OCI-LY3 (cell line): ENCODE results near the gene EIF2S1.

Experiments used
- H2AFZ ChIP-seq: fragments of 200-600, 300-600 bp; shearing (Covaris generic); 2 replicates; pipeline ENCODE4 v1.6.0; 2014; ENCODE audit warnings: antibody characterized with exemption, low read depth, low read length
- H3K27ac ChIP-seq: fragments of 200-600, 300-600 bp; sonication (generic); 2 replicates; pipeline ENCODE4 v1.5.1; 2014; ENCODE audit warnings: mild to moderate bottlenecking, low read length, moderate library complexity, mixed read lengths
- H3K27me3 ChIP-seq: fragments of 200-600, 300-600 bp; sonication (generic); 2 replicates; pipeline ENCODE4 v1.6.1; 2014; ENCODE audit warnings: low read depth, low read length, mixed read lengths
- H3K36me3 ChIP-seq: fragments of 200-600, 300-600 bp; sonication (generic); replicated peaks from 2 replicates; pipeline ENCODE3; 2014; ENCODE audit warnings: low read depth, low read length, mixed read lengths
- H3K4me1 ChIP-seq: fragments of 300-600, 200-600 bp; sonication (generic); 2 replicates; pipeline ENCODE4 v1.6.1; 2014; ENCODE audit warnings: low read length, mixed read lengths
- H3K4me2 ChIP-seq: fragments of 200-600, 300-600 bp; sonication (generic); 2 replicates; pipeline ENCODE4 v1.6.1; 2014; ENCODE audit warnings: low read length, mixed read lengths
- H3K4me3 ChIP-seq: fragments of 300-600, 200-600 bp; sonication (generic); 2 replicates; pipeline ENCODE4 v1.5.1; 2014; ENCODE audit warnings: antibody characterized with exemption, mild to moderate bottlenecking, low read length, moderate library complexity
- H3K79me2 ChIP-seq: fragments of 300-600, 200-600 bp; shearing (Covaris generic); 2 replicates; pipeline ENCODE4 v1.6.1; 2014; ENCODE audit warnings: mild to moderate bottlenecking, low read length, mixed read lengths
- H3K9ac ChIP-seq: fragments of 300-600, 200-600 bp; shearing (Covaris generic); 2 replicates; pipeline ENCODE4 v1.6.0; 2014; ENCODE audit warnings: mild to moderate bottlenecking, low read length, moderate library complexity
- H3K9me3 ChIP-seq: fragments of 200-600, 300-600 bp; shearing (Covaris generic); 2 replicates; pipeline ENCODE4 v1.6.1; 2014; ENCODE audit warnings: low read length, mixed read lengths; ENCODE audit not compliant: insufficient read depth
- H4K20me1 ChIP-seq: fragments of 200-600, 300-600 bp; sonication (generic); 2 replicates; pipeline ENCODE4 v1.6.1; 2016; ENCODE audit warnings: low read length, mixed read lengths; ENCODE audit not compliant: insufficient read depth
- CTCF ChIP-seq: fragments of 200-600, 300-600 bp; sonication (generic); IDR thresholded peaks from 2 replicates; pipeline ENCODE4 v1.5.1; 2014; ENCODE audit warnings: antibody characterized with exemption, low read length, low read depth
- EZH2phosphoT487 ChIP-seq: fragments of 200-600 bp; shearing (Covaris generic); IDR thresholded peaks from 2 replicates; pipeline ENCODE4 v1.6.1; 2018; ENCODE audit warnings: antibody characterized with exemption, mixed run types, low read depth

Gene EIF2S1

GRCh38 chr14:67360470-67361206 is 510 bp downstream of the EIF2S1 start:
- H2AFZ ChIP-seq = peak overlapping the region; percentile 53; the same call in 1 of the 2 replicates
- H3K4me3 ChIP-seq = peak overlapping the region; percentile 94
- H3K27ac ChIP-seq = peak overlapping the region; percentile 77
- H4K20me1 ChIP-seq = peaks cover 11% of the 10 kb centered on the region
- H3K4me1 ChIP-seq = peaks cover 28% of the 10 kb centered on the region
- H3K36me3 ChIP-seq = peaks cover 11% of the 10 kb centered on the region
- H3K9me3 ChIP-seq = no peaks in the 10 kb centered on the region
- H3K79me2 ChIP-seq = peaks cover 72% of the 10 kb centered on the region
- H3K4me2 ChIP-seq = peak overlapping the region; percentile 80
- TF ChIP-seq CTCF (no peak), EZH2phosphoT487 (no peak)
- H3K27me3 ChIP-seq = no peaks in the 10 kb centered on the region
- peak overlapping the region; percentile 84 for H3K9ac ChIP-seq

GRCh38 chr14:67365476-67365875 is 5.3 kb downstream of the EIF2S1 start:
- H3K9ac ChIP-seq = no peak overlapping the region
- no peak overlapping the region for H3K4me3 ChIP-seq
- H4K20me1 ChIP-seq = peaks cover 14% of the 10 kb centered on the region
- H3K79me2 ChIP-seq = peaks cover 86% of the 10 kb centered on the region
- H2AFZ ChIP-seq = no peak overlapping the region
- peaks cover 19% of the 10 kb centered on the region for H3K4me1 ChIP-seq
- H3K27ac ChIP-seq = no peak overlapping the region
- peaks cover 45% of the 10 kb centered on the region for H3K36me3 ChIP-seq
- no peak overlapping the region for H3K4me2 ChIP-seq
- no peaks in the 10 kb centered on the region for H3K9me3 ChIP-seq
- no peaks in the 10 kb centered on the region for H3K27me3 ChIP-seq
- no peak for TF ChIP-seq EZH2phosphoT487
- TF ChIP-seq CTCF = no peak

GRCh38 chr14:67370830-67371229 is 10.7 kb downstream of the EIF2S1 start:
- H3K4me3 ChIP-seq = no peak overlapping the region
- H3K27ac ChIP-seq = no peak overlapping the region
- H3K36me3 ChIP-seq = peaks cover 63% of the 10 kb centered on the region
- TF ChIP-seq EZH2phosphoT487 (no peak), CTCF (no peak)
- H3K27me3 ChIP-seq = no peaks in the 10 kb centered on the region
- H3K4me2 ChIP-seq = no peak overlapping the region
- H4K20me1 ChIP-seq = peaks cover 5% of the 10 kb centered on the region; the same call in 1 of the 2 replicates
- H3K9me3 ChIP-seq = no peaks in the 10 kb centered on the region
- H2AFZ ChIP-seq = no peak overlapping the region
- H3K4me1 ChIP-seq = peaks cover 8% of the 10 kb centered on the region
- H3K79me2 ChIP-seq = peaks cover 80% of the 10 kb centered on the region
- no peak overlapping the region for H3K9ac ChIP-seq

- no peak overlapping the region for H3K4me3 ChIP-seq
- no peak overlapping the region for H3K4me2 ChIP-seq
- no peak overlapping the region for H2AFZ ChIP-seq
- no peaks in the 10 kb centered on the region for H3K9me3 ChIP-seq
- TF ChIP-seq CTCF (no peak), EZH2phosphoT487 (no peak)
- peaks cover 73% of the 10 kb centered on the region for H3K79me2 ChIP-seq
- peaks cover 7% of the 10 kb centered on the region; the same call in 1 of the 2 replicates for H4K20me1 ChIP-seq
- no peak overlapping the region for H3K9ac ChIP-seq
- H3K27ac ChIP-seq = no peak overlapping the region
- no peaks in the 10 kb centered on the region for H3K27me3 ChIP-seq
- peaks cover 8% of the 10 kb centered on the region for H3K4me1 ChIP-seq
- H3K36me3 ChIP-seq = peaks cover 62% of the 10 kb centered on the region
Observed at GRCh38 chr14:67371247-67372148, 11.4 kb downstream of the EIF2S1 start.
